HG03045 (cell line): ENCODE measurements around the gene TINCR.

Experiments
- ATAC-seq: cut with Tn5 transposase; IDR thresholded peaks from one replicate; pipeline ENCODE4 v1.9.1; 2021; ENCODE audit warnings: mild to moderate bottlenecking, moderate library complexity; ENCODE audit not compliant: unreplicated experiment

Gene TINCR

DNA sequence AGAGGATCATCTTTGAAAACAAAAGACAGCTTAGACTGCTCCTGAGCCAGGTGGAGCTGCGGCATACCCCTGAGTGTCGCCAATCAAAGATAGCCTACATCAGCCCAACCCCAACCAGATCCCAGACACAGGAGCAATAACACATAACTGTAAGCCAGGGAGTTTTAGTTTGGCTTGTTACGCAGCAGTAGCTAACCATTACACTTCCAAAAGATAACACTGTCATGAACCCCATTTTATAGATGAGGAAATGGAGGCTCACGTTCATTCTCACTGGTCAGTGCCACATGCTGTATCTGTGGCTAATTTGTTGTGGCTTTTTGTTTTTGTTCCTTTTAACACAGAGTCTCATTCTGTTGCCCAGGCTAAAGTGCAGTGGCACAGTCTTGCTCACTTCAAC is 47.3 kb downstream of the TINCR start:
- no peak for ATAC-seq

DNA sequence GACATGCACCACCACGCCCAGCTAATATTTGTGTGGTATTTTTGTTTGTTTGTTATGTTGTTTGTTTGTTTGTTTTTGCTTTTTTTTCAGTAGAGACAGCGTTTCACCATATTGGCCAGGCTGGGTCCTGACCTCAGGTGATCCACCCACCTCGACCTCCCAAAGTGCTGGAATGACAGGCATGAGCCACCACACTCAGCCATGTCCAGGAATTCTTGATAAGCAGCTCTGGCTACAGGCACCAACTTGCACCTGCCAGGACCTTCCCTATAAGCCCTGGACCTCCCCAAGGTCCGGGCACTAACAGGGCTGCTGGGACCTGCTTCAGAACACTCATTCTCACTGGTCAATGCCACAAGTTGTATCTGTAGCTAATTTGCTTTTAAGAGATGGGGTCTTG is 48.7 kb downstream of the TINCR start:
- no peak for ATAC-seq

DNA sequence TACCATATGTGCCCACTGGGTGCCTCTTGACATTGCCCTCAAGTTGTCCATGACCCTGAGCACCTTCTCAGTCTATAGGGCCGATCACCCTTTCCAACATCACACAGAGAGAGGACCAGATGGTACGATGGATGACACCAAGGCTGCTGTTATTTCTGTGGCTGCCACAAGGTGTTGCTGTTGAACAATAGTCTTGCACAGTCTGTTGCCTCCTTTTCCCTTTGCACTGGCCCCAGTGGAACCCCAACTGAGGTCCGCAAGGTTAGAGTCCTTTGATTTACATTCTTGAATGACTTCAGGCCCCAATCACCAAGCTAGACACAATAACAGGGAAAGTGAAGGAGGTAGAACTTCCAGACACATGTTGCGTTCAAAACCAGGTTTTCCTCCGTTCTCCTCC is 52.0 kb downstream of the TINCR start:
- no peak for ATAC-seq

DNA sequence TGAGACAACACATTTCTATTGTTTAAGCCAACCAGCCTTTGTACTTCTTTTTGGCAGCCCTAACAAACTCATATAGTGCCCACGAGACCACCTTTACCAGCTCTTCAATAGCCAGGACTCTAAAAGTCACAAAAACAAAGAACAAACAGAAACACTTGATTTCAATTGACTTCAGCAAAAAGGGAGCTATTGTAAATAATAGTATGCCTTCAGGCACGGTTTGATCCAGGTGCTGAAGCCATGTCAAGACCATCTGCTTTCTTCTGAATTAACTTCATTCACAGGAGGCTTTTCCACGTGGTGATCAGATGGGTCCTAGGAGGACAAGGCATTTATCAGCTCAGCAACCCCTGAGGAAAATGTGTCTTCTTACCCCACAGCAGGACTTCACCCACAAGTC is 53.8 kb downstream of the TINCR start:
- ATAC-seq: no peak

DNA sequence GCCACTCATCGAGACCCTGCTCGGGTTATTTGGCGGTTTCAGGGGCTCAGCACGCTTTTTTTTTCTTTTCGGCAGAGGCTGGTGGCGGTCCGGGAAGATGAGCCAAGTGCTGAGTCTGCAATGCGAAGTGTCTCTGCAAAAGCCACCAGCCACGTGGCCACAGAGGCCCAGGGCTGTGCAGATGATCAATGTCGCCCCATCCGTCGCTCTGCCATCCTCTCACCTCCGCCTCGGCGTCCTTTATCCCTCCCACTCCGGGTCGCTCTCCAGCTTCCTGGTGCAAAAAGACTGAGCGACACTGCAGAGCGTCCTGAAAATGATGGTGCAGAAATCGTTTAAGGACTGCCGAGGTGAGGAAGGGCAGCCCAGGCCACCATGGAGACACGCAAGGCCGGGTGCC is 55.0 kb downstream of the TINCR start:
- ATAC-seq: no peak
